HL-60 (cell line): ENCODE results near the gene BLOC1S3.
"Not testable (repeated sequence)": the region's sequence is repeated elsewhere in the genome, so short reads cannot be mapped to it uniquely, and the experiment has no call there.

Experiments used
- DNase-seq, 2 experiments: peaks; one replicate each; pipeline ENCODE4 v3.0.0-alpha.2; 2010 to 2020; ENCODE audit warnings: low read depth in 1 of 2, low spot score in 1 of 2
- H3K27ac ChIP-seq: fragments of 250-450 bp; sonication (Bioruptor Pico); replicated peaks from 2 replicates; pipeline ENCODE4 v1.5.1; 2020; ENCODE audit warnings: mild to moderate bottlenecking, moderate library complexity
- H3K27me3 ChIP-seq: fragments of 250-450 bp; sonication (Bioruptor Pico); 2 replicates; pipeline ENCODE4 v1.5.1; 2021; ENCODE audit warnings: mild to moderate bottlenecking, moderate library complexity; ENCODE audit not compliant: insufficient read depth, poor library complexity, severe bottlenecking
- H3K4me3 ChIP-seq: replicated peaks from 2 replicates; pipeline ENCODE4 v1.5.1; 2011; ENCODE audit warnings: mild to moderate bottlenecking, control low read depth, low read length; ENCODE audit not compliant: insufficient read depth
- CTCF ChIP-seq: IDR thresholded peaks from one replicate; pipeline ENCODE4 v1.5.1; 2011; ENCODE audit warnings: low read length, control low read depth, inconsistent platforms; ENCODE audit not compliant: insufficient read depth
- GABPA ChIP-seq: IDR thresholded peaks from 2 replicates; pipeline ENCODE4 v1.6.1; 2012; ENCODE audit warnings: low read depth
- POLR2AphosphoS5 ChIP-seq: IDR thresholded peaks from 2 replicates; pipeline ENCODE4 v1.6.1; 2012; ENCODE audit warnings: low read depth
- REST ChIP-seq: IDR thresholded peaks from 2 replicates; pipeline ENCODE4 v1.6.1; 2012; ENCODE audit warnings: low read depth; ENCODE audit not compliant: insufficient replicate concordance
- SPI1 ChIP-seq: IDR thresholded peaks from 2 replicates; pipeline ENCODE4 v1.6.1; 2012; ENCODE audit warnings: low read depth, mild to moderate bottlenecking, borderline replicate concordance

BLOC1S3 gene

DNA sequence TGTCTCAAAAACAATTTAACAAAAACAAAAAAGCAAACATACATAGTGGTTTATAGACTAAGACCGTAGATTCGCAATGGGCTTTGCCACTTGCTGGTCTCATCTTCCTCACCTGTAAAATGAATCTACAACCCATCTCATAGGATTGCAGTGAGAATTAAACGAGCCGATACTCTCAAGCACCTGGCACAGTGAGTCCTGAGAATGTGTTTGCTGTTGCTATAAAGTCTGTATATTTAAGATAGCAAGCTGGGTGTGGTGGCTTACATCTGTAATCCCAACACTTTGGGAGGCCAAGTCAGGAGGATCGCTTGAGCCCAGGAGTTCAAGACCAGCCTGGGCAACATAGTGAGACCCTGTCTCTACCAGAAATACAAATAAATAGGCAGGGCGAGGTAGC lies 44.1 kb downstream of the BLOC1S3 start:
- DNase-seq: no peak
- TF ChIP-seq SPI1: no peak
- no peak for TF ChIP-seq POLR2AphosphoS5
- TF ChIP-seq CTCF: no peak
- no peak for TF ChIP-seq REST
- TF ChIP-seq GABPA: no peak
- H3K27ac ChIP-seq: no peak overlapping the region

GRCh38 chr19:45223879-45224278 lies 45.3 kb downstream of the BLOC1S3 start:
- H3K27me3 ChIP-seq: peaks cover 5% of the 10 kb centered on the region

More for the DNA sequence above, 44.1 kb downstream of the BLOC1S3 start:
- Histone ChIP-seq H3K27me3 (peaks cover 7% of the 10 kb centered on the region), H3K4me3 (no peak overlapping the region)

DNA sequence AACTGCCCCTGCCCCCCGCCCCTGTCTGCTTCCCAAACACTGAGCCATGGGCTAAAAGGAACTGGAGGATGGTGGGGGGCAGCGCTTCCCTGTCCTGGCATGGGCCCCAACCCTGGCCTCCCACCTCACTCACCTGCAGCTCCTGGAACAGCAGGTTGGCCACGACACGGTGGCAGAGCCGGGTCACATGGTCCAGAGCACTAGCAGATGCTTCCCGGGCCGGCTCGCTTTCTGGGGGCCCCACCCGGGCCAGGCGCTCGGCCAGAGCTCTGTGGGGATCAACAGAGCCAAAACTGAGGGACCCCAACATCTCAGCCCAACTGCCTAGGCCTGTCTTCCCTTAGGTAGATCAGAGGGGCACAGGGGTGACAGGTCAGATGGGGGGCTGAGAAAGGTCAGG lies 46.1 kb downstream of the BLOC1S3 start:
- Histone ChIP-seq H3K4me3 (no peak overlapping the region), H3K27ac (no peak overlapping the region), H3K27me3 (peaks cover 3% of the 10 kb centered on the region)
- DNase-seq: no peak
- no peak for TF ChIP-seq CTCF
- TF ChIP-seq SPI1: no peak
- TF ChIP-seq REST: no peak
- TF ChIP-seq GABPA: no peak
- TF ChIP-seq POLR2AphosphoS5: no peak

More at GRCh38 chr19:45223879-45224278, 45.3 kb downstream of the BLOC1S3 start:
- no peak overlapping the region for H3K4me3 ChIP-seq
- no peak overlapping the region for H3K27ac ChIP-seq
- TF ChIP-seq CTCF (no peak), GABPA (no peak), REST (no peak), POLR2AphosphoS5 (no peak)
- DNase-seq: no peak

GRCh38 chr19:45229056-45229455 lies 50.5 kb downstream of the BLOC1S3 start:
- DNase-seq, H3K4me3 ChIP-seq, H3K27ac ChIP-seq, H3K27me3 ChIP-seq: not testable (repeated sequence)
